ENCODE data around the gene GLI3.

Gene GLI3

DNA sequence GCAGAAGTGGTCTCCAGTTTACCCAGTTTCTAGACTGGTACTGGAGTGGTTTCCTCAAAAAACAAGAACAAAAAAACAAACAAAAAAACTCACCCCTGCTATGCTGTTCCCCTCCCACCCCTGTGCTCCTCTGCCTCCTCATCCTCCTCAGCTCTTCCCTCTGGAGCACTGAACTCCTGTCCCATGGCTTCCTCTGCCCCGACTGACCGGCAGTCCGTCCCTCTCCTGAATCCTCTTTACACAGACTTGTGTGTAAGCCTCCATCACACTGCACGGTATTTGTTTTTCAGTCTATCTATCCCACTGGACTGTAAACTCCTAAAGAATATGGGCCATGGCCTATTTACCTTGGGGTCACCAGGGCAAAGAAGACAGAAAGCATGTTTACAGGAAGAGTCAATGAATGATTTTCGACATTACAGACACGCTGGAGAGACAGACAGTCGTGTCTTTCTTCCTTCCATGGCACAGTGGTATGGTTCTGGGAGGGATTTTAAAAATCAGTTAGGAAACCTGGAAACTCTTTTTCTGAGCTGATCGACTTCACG is 265.3 kb downstream of the GLI3 start:
- H3K79me1 ChIP-seq (ENCODE audit: low read length) = no peaks in the 10 kb centered on the region
- no peak overlapping the region for H3K14ac ChIP-seq (ENCODE audit: low read length)
- H2BK120ac ChIP-seq (ENCODE audit: insufficient read depth, low read length, poor library complexity) = no peak overlapping the region
- H3K4me1 ChIP-seq (ENCODE audit: control insufficient read depth in 1 of 2, insufficient read depth in 2 of 2, low read length in 2 of 2) = no peaks in the 10 kb centered on the region
- H3K79me2 ChIP-seq (ENCODE audit: control insufficient read depth, insufficient read depth, low read length, poor library complexity) = no peaks in the 10 kb centered on the region
- no peak overlapping the region for H4K91ac ChIP-seq (ENCODE audit: low read depth, low read length)
- H3K4ac ChIP-seq (ENCODE audit: low read depth, low read length) = no peak overlapping the region
- no peak overlapping the region for H2BK12ac ChIP-seq (ENCODE audit: low read length)
- H3K9ac ChIP-seq (ENCODE audit: low read length) = no peak overlapping the region
- no peaks in the 10 kb centered on the region for H3K9me3 ChIP-seq (ENCODE audit: insufficient read depth, low read depth, low read length)
- no peak for DNase-seq
- H3K18ac ChIP-seq (ENCODE audit: low read length) = no peak overlapping the region
- H3K4me3 ChIP-seq (ENCODE audit: low read depth, low read length) = no peak overlapping the region
- H3K36me3 ChIP-seq (ENCODE audit: control insufficient read depth in 1 of 2, insufficient read depth in 2 of 2, low read length in 2 of 2) = peaks cover 2 to 20% of the 10 kb centered on the region in 2 experiments
- H4K8ac ChIP-seq (ENCODE audit: low read depth, low read length) = no peak overlapping the region
- no peak overlapping the region for H2AFZ ChIP-seq (ENCODE audit: insufficient read depth, low read length, poor library complexity)
- no peak overlapping the region for H3K4me2 ChIP-seq (ENCODE audit: low read length)
- no peaks in the 10 kb centered on the region for H3K27me3 ChIP-seq (ENCODE audit: insufficient read depth, low read length)
- no peak overlapping the region for H3K23ac ChIP-seq (ENCODE audit: low read length)
- H3K27ac ChIP-seq (ENCODE audit: low read depth, low read length) = no peak overlapping the region
- no CpG with 5 or more reads among the region's 9 CpGs for WGBS (ENCODE audit: extremely low coverage, insufficient coverage, insufficient read length)
- H2BK5ac ChIP-seq (ENCODE audit: low read depth, low read length, poor library complexity) = no peak overlapping the region
- H2AK5ac ChIP-seq (ENCODE audit: low read length) = no peak overlapping the region
- H4K12ac ChIP-seq (ENCODE audit: low read depth, low read length) = no peak overlapping the region

DNA sequence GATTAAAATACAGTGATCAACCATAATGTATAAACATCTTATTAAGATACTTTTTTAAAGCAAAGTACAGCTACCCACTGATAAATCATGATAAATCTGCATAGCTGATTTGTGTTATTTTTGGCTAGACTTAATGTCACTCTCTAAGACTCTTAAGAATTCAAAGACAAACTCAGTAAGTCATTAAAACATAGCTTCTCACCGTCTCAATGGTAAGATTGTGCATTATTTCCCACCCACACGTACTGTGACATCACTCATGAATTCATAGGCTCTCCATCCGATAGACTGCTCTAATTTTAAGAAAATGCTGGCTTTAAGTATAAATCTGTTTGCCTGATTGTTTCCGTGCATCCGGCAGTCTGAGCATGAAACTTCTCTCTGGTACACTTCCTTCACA is 266.1 kb downstream of the GLI3 start:
- H3K23ac ChIP-seq (ENCODE audit: low read length) = no peak overlapping the region
- H3K9me3 ChIP-seq (ENCODE audit: insufficient read depth, low read depth, low read length) = no peaks in the 10 kb centered on the region
- no peak for DNase-seq
- H3K4me3 ChIP-seq (ENCODE audit: low read depth, low read length) = no peak overlapping the region
- H4K8ac ChIP-seq (ENCODE audit: low read depth, low read length) = no peak overlapping the region
- H3K14ac ChIP-seq (ENCODE audit: low read length) = no peak overlapping the region
- no peak overlapping the region for H2AK5ac ChIP-seq (ENCODE audit: low read length)
- no peak overlapping the region for H3K27ac ChIP-seq (ENCODE audit: low read depth, low read length)
- H4K91ac ChIP-seq (ENCODE audit: low read depth, low read length) = no peak overlapping the region
- H3K36me3 ChIP-seq (ENCODE audit: control insufficient read depth in 1 of 2, insufficient read depth in 2 of 2, low read length in 2 of 2) = peaks cover 9 to 28% of the 10 kb centered on the region in 2 experiments
- H2BK5ac ChIP-seq (ENCODE audit: low read depth, low read length, poor library complexity) = no peak overlapping the region
- H3K9ac ChIP-seq (ENCODE audit: low read length) = no peak overlapping the region
- H2BK120ac ChIP-seq (ENCODE audit: insufficient read depth, low read length, poor library complexity) = no peak overlapping the region
- H4K12ac ChIP-seq (ENCODE audit: low read depth, low read length) = no peak overlapping the region
- H3K4me1 ChIP-seq (ENCODE audit: control insufficient read depth in 1 of 2, insufficient read depth in 2 of 2, low read length in 2 of 2) = no peaks in the 10 kb centered on the region
- H2BK12ac ChIP-seq (ENCODE audit: low read length) = no peak overlapping the region
- H3K4ac ChIP-seq (ENCODE audit: low read depth, low read length) = no peak overlapping the region
- H3K4me2 ChIP-seq (ENCODE audit: low read length) = no peak overlapping the region
- no peak overlapping the region for H3K18ac ChIP-seq (ENCODE audit: low read length)
- no CpG with 5 or more reads among the region's 5 CpGs for WGBS (ENCODE audit: extremely low coverage, insufficient coverage, insufficient read length)
- no peaks in the 10 kb centered on the region for H3K79me2 ChIP-seq (ENCODE audit: control insufficient read depth, insufficient read depth, low read length, poor library complexity)
- H3K79me1 ChIP-seq (ENCODE audit: low read length) = no peaks in the 10 kb centered on the region
- H2AFZ ChIP-seq (ENCODE audit: insufficient read depth, low read length, poor library complexity) = no peak overlapping the region
- H3K27me3 ChIP-seq (ENCODE audit: insufficient read depth, low read length) = no peaks in the 10 kb centered on the region

DNA sequence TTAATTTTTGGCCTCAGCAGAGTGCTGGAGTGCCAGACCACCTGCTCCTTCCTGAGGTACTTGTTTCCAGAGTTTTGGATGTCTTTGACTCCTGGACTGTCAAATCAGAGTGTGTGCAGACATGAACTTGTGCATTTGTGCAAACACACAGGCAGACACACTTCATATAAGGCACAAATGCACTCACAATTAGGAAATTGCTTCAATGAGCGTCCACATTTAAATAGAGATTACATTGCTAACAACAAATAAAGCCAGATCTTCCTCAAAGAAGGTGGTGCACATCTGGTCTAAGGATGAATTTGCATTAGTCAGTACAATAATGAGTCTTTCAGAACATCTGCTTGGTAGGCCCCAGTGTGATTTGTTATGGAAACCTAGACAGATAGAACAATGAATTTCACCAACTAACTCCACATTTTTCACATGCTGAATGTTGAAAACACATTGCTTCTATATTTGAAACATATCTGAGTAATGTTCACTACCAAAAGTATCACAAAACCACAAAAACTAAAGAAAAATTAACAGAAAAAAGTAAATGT is 267.4 kb downstream of the GLI3 start:
- Histone ChIP-seq H2BK5ac (ENCODE audit: low read depth, low read length, poor library complexity) (no peak overlapping the region), H2AFZ (ENCODE audit: insufficient read depth, low read length, poor library complexity) (no peak overlapping the region), H4K12ac (ENCODE audit: low read depth, low read length) (no peak overlapping the region), H3K27me3 (ENCODE audit: insufficient read depth, low read length) (no peaks in the 10 kb centered on the region), H4K91ac (ENCODE audit: low read depth, low read length) (no peak overlapping the region), H3K36me3 (ENCODE audit: control insufficient read depth in 1 of 2, insufficient read depth in 2 of 2, low read length in 2 of 2) (peaks cover 23 to 39% of the 10 kb centered on the region in 2 experiments), H3K4me1 (ENCODE audit: control insufficient read depth in 1 of 2, insufficient read depth in 2 of 2, low read length in 2 of 2) (no peaks in the 10 kb centered on the region), H2AK5ac (ENCODE audit: low read length) (no peak overlapping the region), H3K14ac (ENCODE audit: low read length) (no peak overlapping the region), H3K79me1 (ENCODE audit: low read length) (no peaks in the 10 kb centered on the region), H4K8ac (ENCODE audit: low read depth, low read length) (no peak overlapping the region), H3K9me3 (ENCODE audit: insufficient read depth, low read depth, low read length) (no peaks in the 10 kb centered on the region), H3K4me2 (ENCODE audit: low read length) (no peak overlapping the region), H3K79me2 (ENCODE audit: control insufficient read depth, insufficient read depth, low read length, poor library complexity) (no peaks in the 10 kb centered on the region), H3K27ac (ENCODE audit: low read depth, low read length) (no peak overlapping the region), H3K18ac (ENCODE audit: low read length) (no peak overlapping the region), H3K4me3 (ENCODE audit: low read depth, low read length) (no peak overlapping the region), H3K23ac (ENCODE audit: low read length) (no peak overlapping the region), H3K9ac (ENCODE audit: low read length) (no peak overlapping the region), H2BK120ac (ENCODE audit: insufficient read depth, low read length, poor library complexity) (no peak overlapping the region), H3K4ac (ENCODE audit: low read depth, low read length) (no peak overlapping the region), H2BK12ac (ENCODE audit: low read length) (no peak overlapping the region)
- no CpG with 5 or more reads among the region's 1 CpG for WGBS (ENCODE audit: extremely low coverage, insufficient coverage, insufficient read length)
- no peak for DNase-seq

GRCh38 chr7:41967156-41967555 is 269.9 kb downstream of the GLI3 start:
- no CpG with 5 or more reads among the region's 3 CpGs for WGBS (ENCODE audit: extremely low coverage, insufficient coverage, insufficient read length)
- Histone ChIP-seq H3K27ac (ENCODE audit: low read depth, low read length) (no peak overlapping the region), H3K27me3 (ENCODE audit: insufficient read depth, low read length) (no peaks in the 10 kb centered on the region), H2AK5ac (ENCODE audit: low read length) (no peak overlapping the region), H3K9ac (ENCODE audit: low read length) (no peak overlapping the region), H3K4me3 (ENCODE audit: low read depth, low read length) (no peak overlapping the region), H2AFZ (ENCODE audit: insufficient read depth, low read length, poor library complexity) (no peak overlapping the region), H4K12ac (ENCODE audit: low read depth, low read length) (no peak overlapping the region), H2BK120ac (ENCODE audit: insufficient read depth, low read length, poor library complexity) (no peak overlapping the region), H4K8ac (ENCODE audit: low read depth, low read length) (no peak overlapping the region), H3K4me1 (ENCODE audit: control insufficient read depth in 1 of 2, insufficient read depth in 2 of 2, low read length in 2 of 2) (no peaks in the 10 kb centered on the region), H3K23ac (ENCODE audit: low read length) (no peak overlapping the region), H3K79me2 (ENCODE audit: control insufficient read depth, insufficient read depth, low read length, poor library complexity) (no peaks in the 10 kb centered on the region), H2BK12ac (ENCODE audit: low read length) (no peak overlapping the region), H3K4me2 (ENCODE audit: low read length) (no peak overlapping the region), H3K79me1 (ENCODE audit: low read length) (no peaks in the 10 kb centered on the region), H3K4ac (ENCODE audit: low read depth, low read length) (no peak overlapping the region), H4K91ac (ENCODE audit: low read depth, low read length) (no peak overlapping the region), H3K9me3 (ENCODE audit: insufficient read depth, low read depth, low read length) (no peaks in the 10 kb centered on the region), H2BK5ac (ENCODE audit: low read depth, low read length, poor library complexity) (no peak overlapping the region), H3K18ac (ENCODE audit: low read length) (no peak overlapping the region), H3K14ac (ENCODE audit: low read length) (no peak overlapping the region), H3K36me3 (ENCODE audit: control insufficient read depth in 1 of 2, insufficient read depth in 2 of 2, low read length in 2 of 2) (peaks cover 27 to 39% of the 10 kb centered on the region in 2 experiments)
- peak in 1 of 2 donors; percentile 65 for DNase-seq
